ENCODE data around the gene SNN. TPM values are rescaled to one million over a fixed set of nuclear protein-coding genes. Genes with fewer than 3 reads are reported as not detected.

SNN gene
- total and polyA plus RNA-seq, 2 of the 8 experiments (the other 6 are each of a cell fraction or from before 2014, with no cell fraction given): 37.4 to 66.9 TPM

DNA sequence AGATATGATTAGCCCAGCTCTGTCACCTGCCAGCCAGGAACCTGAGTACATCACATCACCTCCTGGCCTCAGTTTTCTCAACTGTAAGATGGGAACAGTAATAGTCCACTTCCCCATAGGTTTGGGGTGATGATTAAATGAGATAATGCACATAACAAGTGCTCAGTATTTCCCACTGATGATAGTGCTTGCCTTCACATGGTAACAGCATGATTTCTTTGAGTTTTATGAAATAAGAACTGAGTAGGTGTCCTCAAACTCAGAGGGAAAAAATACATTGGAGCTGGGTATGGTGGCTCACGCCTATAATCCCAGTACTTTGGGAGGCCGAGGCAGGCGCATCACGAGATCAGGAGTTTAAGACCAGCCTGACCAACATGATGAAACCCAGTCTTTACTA, 30.1 kb upstream of the SNN start:
- DNase-seq (ENCODE audit: low read depth in 1 of 2, low spot score in 2 of 2) (no peak), FAIRE-seq (no peak)
- Histone ChIP-seq H2AFZ (ENCODE audit: low read length) (no peak overlapping the region), H3K4ac (replicated peaks; ENCODE audit: insufficient read length, low read depth, low read length) (no peak overlapping the region), H4K8ac (ENCODE audit: extremely low read depth, insufficient read depth, low read length) (no peak overlapping the region), H4K5ac (ENCODE audit: insufficient read length, low read depth, low read length) (no peak overlapping the region), H3K23me2 (ENCODE audit: low read depth, low read length) (peaks cover 8% of the 10 kb centered on the region; the same call in 1 of the 2 replicates), H3K27ac (ENCODE audit: low read depth, low read length) (no peak overlapping the region), H2BK15ac (ENCODE audit: low read length) (no peak overlapping the region), H3K14ac (ENCODE audit: insufficient read length) (no peak overlapping the region), H2BK5ac (ENCODE audit: low read depth, low read length) (no peak overlapping the region), H2BK120ac (replicated peaks; ENCODE audit: low read depth, low read length) (no peak overlapping the region), H4K20me1 (replicated peaks in 1 of 2; ENCODE audit: control insufficient read depth in 1 of 2, insufficient read depth in 2 of 2, low read length in 2 of 2) (peaks cover 0 to 2% of the 10 kb centered on the region in 2 experiments), H3K56ac (replicated peaks; ENCODE audit: insufficient read length, low read depth, low read length) (no peak overlapping the region), H3K36me3 (ENCODE audit: control insufficient read depth in 2 of 4, insufficient read depth in 4 of 4, low read length in 3 of 4) (no peaks in the 10 kb centered on the region), H3K18ac (ENCODE audit: extremely low read depth, low read length) (no peak overlapping the region), H3K79me1 (ENCODE audit: low read depth, low read length) (no peaks in the 10 kb centered on the region; the same call in 1 of the 2 replicates), H3K79me2 (ENCODE audit: control insufficient read depth in 1 of 2, insufficient read depth in 2 of 2, low read length in 2 of 2) (no peaks in the 10 kb centered on the region), H3K4me1 (replicated peaks in 1 of 4; ENCODE audit: control insufficient read depth in 3 of 4, insufficient read depth in 4 of 4, low read length in 3 of 4) (peaks cover 0 to 28% (median 21%) of the 10 kb centered on the region in 4 experiments; a peak in 6 of 7 replicates), H3K4me2 (ENCODE audit: insufficient read depth in 1 of 2, low read depth in 2 of 2, low read length in 2 of 2) (no peak overlapping the region), H3K27me3 (replicated peaks in 1 of 4; ENCODE audit: control insufficient read depth in 3 of 4, extremely low read depth in 1 of 4, insufficient read depth in 3 of 4, low read length in 3 of 4) (no peaks in the 10 kb centered on the region), H3K23ac (ENCODE audit: insufficient read length) (no peak overlapping the region), H4K91ac (replicated peaks; ENCODE audit: insufficient read length, low read length) (no peak overlapping the region), H3K9me3 (ENCODE audit: insufficient read depth in 2 of 2, low read depth in 1 of 2, low read length in 1 of 2) (no peaks in the 10 kb centered on the region), H3K4me3 (ENCODE audit: extremely low read depth in 1 of 4, insufficient read depth in 2 of 4, low read depth in 3 of 4, low read length in 4 of 4) (no peak overlapping the region), H2AK5ac (ENCODE audit: low read depth, low read length) (no peak overlapping the region), H2BK20ac (ENCODE audit: low read length) (no peak overlapping the region), H3K9ac (replicated peaks in 1 of 4; ENCODE audit: extremely low read depth in 1 of 4, low read depth in 3 of 4, low read length in 3 of 4) (no peak overlapping the region), H2BK12ac (ENCODE audit: low read depth, low read length) (no peak overlapping the region; the same call in 1 of the 2 replicates)
- ChIA-PET POLR2A (ENCODE audit: partially characterized antibody) (interaction anchor here (0.9 to 3.7 kb wide), 6 partner anchors 11 to 140 kb away, joined by 3 to 23 read pairs (median 5); no protein-coding TSS in a partner anchor), CTCF (ENCODE audit: partially characterized antibody) (interaction anchor here (0.7 to 4.2 kb wide), 7 partner anchors 9 to 237 kb away, joined by 3 to 24 read pairs (median 5); no protein-coding TSS in a partner anchor)
- TF ChIP-seq CEBPB (IDR thresholded peaks at IDR 0.05; ENCODE audit: low read depth, low read length) (no peak), TCF12 (IDR thresholded peaks at IDR 0.05; ENCODE audit: low read depth, low read length) (no peak), KDM5A (IDR thresholded peaks at IDR 0.05; ENCODE audit: low read length) (no peak)
- WGBS, 2 experiments (ENCODE audit: extremely low coverage in 1 of 2, insufficient coverage in 1 of 2, insufficient read length in 1 of 2, insufficient replicate concordance in 2 of 2, low coverage in 1 of 2, low lambda C conversion rate in 2 of 2, missing lambda C conversion rate in 1 of 2): 91% methylated on average over 4 of the region's 4 CpGs; no CpG with 5 or more reads in 1 of the 2 experiments
